H9 (cell line): ENCODE data around the gene JRKL. TPM values are rescaled to one million over a fixed set of nuclear protein-coding genes. Genes with fewer than 3 reads are reported as not detected.

Source experiments
- DNase-seq: peaks from one replicate; pipeline ENCODE4 v3.0.0-alpha.2; 2017
- H2AFZ ChIP-seq: one replicate; pipeline ENCODE4 v1.6.1; 2013; ENCODE audit warnings: mild to moderate bottlenecking, low read length, control low read depth, moderate library complexity
- H2AK5ac ChIP-seq: 2 replicates; pipeline ENCODE4 v1.6.1; 2013; ENCODE audit warnings: low read length, control low read depth, mixed read lengths; ENCODE audit not compliant: insufficient read length
- H2BK120ac ChIP-seq: one replicate; pipeline ENCODE4 v1.6.1; 2013; ENCODE audit warnings: low read depth, mild to moderate bottlenecking, low read length, control low read depth, inconsistent platforms; ENCODE audit not compliant: poor library complexity, severe bottlenecking
- H2BK12ac ChIP-seq: 2 replicates; pipeline ENCODE4 v1.6.1; 2013; ENCODE audit warnings: low read length, control low read depth, mixed read lengths, low read depth; ENCODE audit not compliant: insufficient read length
- H2BK15ac ChIP-seq: 2 replicates; pipeline ENCODE4 v1.6.1; 2013; ENCODE audit warnings: low read depth, low read length, control low read depth
- H2BK20ac ChIP-seq: one replicate; pipeline ENCODE4 v1.6.1; 2013; ENCODE audit warnings: low read depth, mild to moderate bottlenecking, low read length, control low read depth, inconsistent platforms; ENCODE audit not compliant: poor library complexity, severe bottlenecking
- H2BK5ac ChIP-seq: 2 replicates; pipeline ENCODE4 v1.6.1; 2013; ENCODE audit warnings: low read length, control low read depth, mixed read lengths; ENCODE audit not compliant: insufficient read length
- H3K14ac ChIP-seq: 2 replicates; pipeline ENCODE4 v1.6.1; 2013; ENCODE audit warnings: low read length, control low read depth; ENCODE audit not compliant: insufficient read depth
- H3K18ac ChIP-seq: 2 replicates; pipeline ENCODE4 v1.6.1; 2013; ENCODE audit warnings: low read depth, mild to moderate bottlenecking, mixed read lengths, low read length, control low read depth; ENCODE audit not compliant: insufficient read length
- H3K23ac ChIP-seq: 2 replicates; pipeline ENCODE4 v1.6.1; 2013; ENCODE audit warnings: low read length, control low read depth, mixed read lengths, low read depth; ENCODE audit not compliant: insufficient read length
- H3K23me2 ChIP-seq: 2 replicates; pipeline ENCODE4 v1.6.1; 2013; ENCODE audit warnings: low read depth, mild to moderate bottlenecking, mixed read lengths, low read length, control low read depth; ENCODE audit not compliant: insufficient read length, poor library complexity, severe bottlenecking
- H3K27ac ChIP-seq: 2 replicates; pipeline ENCODE4 v1.5.1; 2013; ENCODE audit warnings: low read length, control low read depth, mixed read lengths, low read depth; ENCODE audit not compliant: insufficient read length
- H3K27me3 ChIP-seq: 2 replicates; pipeline ENCODE4 v1.6.1; 2013; ENCODE audit warnings: low read length, control low read depth, inconsistent platforms; ENCODE audit not compliant: insufficient read depth
- H3K4ac ChIP-seq: 2 replicates; pipeline ENCODE4 v1.6.1; 2013; ENCODE audit warnings: low read depth, mild to moderate bottlenecking, control low read depth, inconsistent platforms, low read length, moderate library complexity
- H3K4me1 ChIP-seq: 2 replicates; pipeline ENCODE4 v1.6.1; 2013; ENCODE audit warnings: low read length, control low read depth, inconsistent platforms; ENCODE audit not compliant: insufficient read depth
- H3K4me2 ChIP-seq: 2 replicates; pipeline ENCODE4 v1.6.1; 2013; ENCODE audit warnings: low read length, control low read depth, mixed read lengths; ENCODE audit not compliant: insufficient read length, insufficient read depth
- H3K56ac ChIP-seq: 2 replicates; pipeline ENCODE4 v1.6.1; 2013; ENCODE audit warnings: low read depth, mild to moderate bottlenecking, mixed read lengths, low read length, control low read depth; ENCODE audit not compliant: insufficient read length
- H3K79me1 ChIP-seq: 2 replicates; pipeline ENCODE4 v1.6.1; 2013; ENCODE audit warnings: low read depth, mild to moderate bottlenecking, moderate library complexity, low read length, control low read depth, inconsistent platforms; ENCODE audit not compliant: insufficient read depth, poor library complexity, severe bottlenecking
- H3K79me2 ChIP-seq: 2 replicates; pipeline ENCODE4 v1.6.1; 2013; ENCODE audit warnings: low read length, control low read depth, inconsistent platforms; ENCODE audit not compliant: insufficient read depth
- H3K9ac ChIP-seq: 2 replicates; pipeline ENCODE4 v1.6.1; 2013; ENCODE audit warnings: low read length, control low read depth, mixed read lengths; ENCODE audit not compliant: insufficient read length; ENCODE audit errors: extremely low read depth
- H3K9me3 ChIP-seq: one replicate; pipeline ENCODE4 v1.6.1; 2013; ENCODE audit warnings: low read depth, low read length, inconsistent platforms; ENCODE audit not compliant: control insufficient read depth
- H3T11ph ChIP-seq: one replicate; pipeline ENCODE4 v1.6.1; 2013; ENCODE audit warnings: mild to moderate bottlenecking, low read length, control low read depth, inconsistent platforms
- H4K20me1 ChIP-seq: one replicate; pipeline ENCODE4 v1.6.1; 2013; ENCODE audit not compliant: control insufficient read depth, insufficient read length, insufficient read depth
- H4K5ac ChIP-seq: 2 replicates; pipeline ENCODE4 v1.6.1; 2013; ENCODE audit warnings: low read depth, mild to moderate bottlenecking, mixed read lengths, low read length, control low read depth; ENCODE audit not compliant: insufficient read length
- H4K8ac ChIP-seq: replicated peaks from 2 replicates; pipeline ENCODE4 v1.6.1; 2013; ENCODE audit warnings: low read length, control low read depth, mixed read lengths, low read depth; ENCODE audit not compliant: insufficient read length
- H4K91ac ChIP-seq: 2 replicates; pipeline ENCODE4 v1.6.1; 2013; ENCODE audit warnings: low read depth, mild to moderate bottlenecking, moderate library complexity, mixed read lengths, low read length, control low read depth; ENCODE audit not compliant: insufficient read length
- H3K27ac Mint-ChIP-seq, 3 experiments: 2 replicates in 2 of 3; 3 replicates in 1 of 3; pipeline ENCODE4 v1.8.0; 2020 to 2021; ENCODE audit warnings: mixed read lengths in 3 of 3, mild to moderate bottlenecking in 1 of 3, moderate library complexity in 1 of 3
- H3K27me3 Mint-ChIP-seq: 2 replicates; pipeline ENCODE4 v1.8.0; 2021; ENCODE audit warnings: low read depth, mild to moderate bottlenecking, moderate library complexity, mixed read lengths
- H3K36me3 Mint-ChIP-seq, 3 experiments: 2 replicates in 2 of 3; 3 replicates in 1 of 3; pipeline ENCODE4 v1.8.0; 2020 to 2021; ENCODE audit warnings: low read depth in 3 of 3, mixed read lengths in 3 of 3; ENCODE audit not compliant: insufficient read depth in 1 of 3
- H3K4me1 Mint-ChIP-seq, 2 experiments: 2 replicates each; pipeline ENCODE4 v1.8.0; 2020; ENCODE audit warnings: mixed read lengths in 2 of 2
- H3K4me3 Mint-ChIP-seq, 2 experiments: 2 replicates in 1 of 2; 3 replicates in 1 of 2; pipeline ENCODE4 v1.8.0; 2020 to 2021; ENCODE audit warnings: mild to moderate bottlenecking in 2 of 2, mixed read lengths in 2 of 2, moderate library complexity in 1 of 2
- H3K9me3 Mint-ChIP-seq, 2 experiments: 2 replicates in 1 of 2; 3 replicates in 1 of 2; pipeline ENCODE4 v1.8.0; 2020; ENCODE audit warnings: mild to moderate bottlenecking in 2 of 2, mixed read lengths in 2 of 2, moderate library complexity in 1 of 2
- WGBS: extraction: QIAGEN DNeasy Blood & Tissue Kit; methylation state at CpG from one replicate; pipeline ENCODE4 v1.1.7; 2013; ENCODE audit warnings: missing lambda C conversion rate, low lambda C conversion rate, mixed read lengths; ENCODE audit not compliant: insufficient read length; ENCODE audit errors: extremely low coverage; 5-methylcytosine and 5-hydroxymethylcytosine counted together
- total RNA-seq: library from RNA; stranded (reverse); gene quantifications from 2 replicates; pipeline ENCODE4 v1.2.1, GENCODE V29; 2021
- TF ChIP-seq, protein P1 (sequence below): fragments of 200-600 bp; sonication (generic); conservative IDR thresholded peaks from 3 replicates; pipeline ENCODE4 v1.8.0; 2021; ENCODE audit warnings: antibody characterized with exemption, mild to moderate bottlenecking

The JRKL gene
- total RNA-seq, 1 experiment from 2014 or later: 3.6 TPM

DNA sequence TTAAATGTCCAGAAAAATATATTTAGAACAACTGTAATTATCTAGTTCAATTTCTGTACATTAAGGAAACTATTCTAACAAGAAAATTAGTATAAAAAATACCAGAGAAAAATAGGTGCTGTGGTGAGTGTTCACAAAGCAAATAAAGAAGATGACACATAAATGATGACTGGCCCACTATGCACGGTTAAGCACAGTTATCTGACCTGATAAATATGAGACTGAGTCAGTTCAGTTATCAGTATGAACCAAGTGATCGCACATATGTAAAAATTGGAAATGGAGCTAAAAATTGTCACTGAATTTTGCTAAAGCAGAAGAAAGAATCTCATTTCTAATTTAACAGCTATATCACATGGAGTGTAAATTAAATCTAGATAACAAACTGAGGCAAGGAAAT is 28.0 kb upstream of the JRKL start:
- Histone ChIP-seq H3K4me1 (no peaks in the 10 kb centered on the region; the same call in 1 of the 2 replicates), H3K23me2 (no peaks in the 10 kb centered on the region), H3K18ac (no peak overlapping the region), H2AFZ (no peak overlapping the region), H4K5ac (no peak overlapping the region), H3K79me1 (no peaks in the 10 kb centered on the region), H3K56ac (no peak overlapping the region), H3T11ph (no peak overlapping the region), H3K9me3 (no peaks in the 10 kb centered on the region), H2BK12ac (no peak overlapping the region), H3K27ac (no peak overlapping the region), H2AK5ac (no peak overlapping the region), H4K91ac (no peak overlapping the region), H3K23ac (no peak overlapping the region), H2BK5ac (no peak overlapping the region), H4K8ac (no peak overlapping the region), H3K79me2 (no peaks in the 10 kb centered on the region), H2BK120ac (no peak overlapping the region), H2BK20ac (no peak overlapping the region), H2BK15ac (no peak overlapping the region), H3K9ac (no peak overlapping the region), H3K27me3 (no peaks in the 10 kb centered on the region), H3K4ac (no peak overlapping the region), H3K14ac (no peak overlapping the region), H3K4me2 (no peak overlapping the region), H4K20me1 (no peaks in the 10 kb centered on the region)
- Mint-ChIP-seq H3K4me3 (no peak overlapping the region), H3K9me3 (no peaks in the 10 kb centered on the region), H3K36me3 (peaks cover 0 to 8% (median 0%) of the 10 kb centered on the region in 3 experiments; a peak in 2 of 7 replicates), H3K4me1 (no peaks in the 10 kb centered on the region; a peak in 1 of 4 replicates), H3K27me3 (no peaks in the 10 kb centered on the region), H3K27ac (no peak overlapping the region)
- no CpG with 5 or more reads among the region's 2 CpGs for WGBS
- no peak for DNase-seq
- TF ChIP-seq, protein P1, sequence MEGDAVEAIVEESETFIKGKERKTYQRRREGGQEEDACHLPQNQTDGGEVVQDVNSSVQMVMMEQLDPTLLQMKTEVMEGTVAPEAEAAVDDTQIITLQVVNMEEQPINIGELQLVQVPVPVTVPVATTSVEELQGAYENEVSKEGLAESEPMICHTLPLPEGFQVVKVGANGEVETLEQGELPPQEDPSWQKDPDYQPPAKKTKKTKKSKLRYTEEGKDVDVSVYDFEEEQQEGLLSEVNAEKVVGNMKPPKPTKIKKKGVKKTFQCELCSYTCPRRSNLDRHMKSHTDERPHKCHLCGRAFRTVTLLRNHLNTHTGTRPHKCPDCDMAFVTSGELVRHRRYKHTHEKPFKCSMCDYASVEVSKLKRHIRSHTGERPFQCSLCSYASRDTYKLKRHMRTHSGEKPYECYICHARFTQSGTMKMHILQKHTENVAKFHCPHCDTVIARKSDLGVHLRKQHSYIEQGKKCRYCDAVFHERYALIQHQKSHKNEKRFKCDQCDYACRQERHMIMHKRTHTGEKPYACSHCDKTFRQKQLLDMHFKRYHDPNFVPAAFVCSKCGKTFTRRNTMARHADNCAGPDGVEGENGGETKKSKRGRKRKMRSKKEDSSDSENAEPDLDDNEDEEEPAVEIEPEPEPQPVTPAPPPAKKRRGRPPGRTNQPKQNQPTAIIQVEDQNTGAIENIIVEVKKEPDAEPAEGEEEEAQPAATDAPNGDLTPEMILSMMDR: no peak
